CD14-positive monocyte (primary cell): ENCODE measurements around the gene SLC43A2. TPM values are rescaled to one million over a fixed set of nuclear protein-coding genes. Genes with fewer than 3 reads are reported as not detected.

Experiments used
- DNase-seq, 3 donors: peaks; one replicate each; pipeline ENCODE4 v3.0.0-alpha.2; 2011 to 2022
- H2AFZ ChIP-seq: 2 replicates; pipeline ENCODE4 v1.6.0; 2012; ENCODE audit warnings: mild to moderate bottlenecking, low read depth, low read length, inconsistent platforms; ENCODE audit not compliant: insufficient read depth, poor library complexity, severe bottlenecking
- H3K27ac ChIP-seq, 2 donors: 1 replicate in 1 of 2; 2 replicates in 1 of 2; pipeline ENCODE4 v1.5.1; 2012 to 2013; ENCODE audit warnings: low read length in 2 of 2, control low read depth in 1 of 2, inconsistent platforms in 1 of 2, low read depth in 1 of 2, mild to moderate bottlenecking in 1 of 2
- H3K27me3 ChIP-seq, 2 donors: one replicate each; pipeline versions ENCODE4 v1.6.0 to v1.6.1; 2011 to 2013; ENCODE audit warnings: low read length in 2 of 2; ENCODE audit not compliant: control insufficient read depth in 2 of 2, insufficient read depth in 2 of 2
- H3K36me3 ChIP-seq, 2 donors: replicated peaks in 1 of 2; 1 replicate in 1 of 2; 2 replicates in 1 of 2; pipeline versions ENCODE4 v1.5.1 to v1.6.1; 2012 to 2013; ENCODE audit warnings: low read length in 2 of 2, control low read depth in 1 of 2, inconsistent platforms in 1 of 2, mild to moderate bottlenecking in 1 of 2; ENCODE audit not compliant: insufficient read depth in 2 of 2, control insufficient read depth in 1 of 2
- H3K4me1 ChIP-seq, 2 donors: 1 replicate in 1 of 2; 2 replicates in 1 of 2; pipeline versions ENCODE4 v1.5.1 to v1.6.1; 2012 to 2013; ENCODE audit warnings: low read length in 2 of 2, control low read depth in 1 of 2, inconsistent platforms in 1 of 2, mild to moderate bottlenecking in 1 of 2, moderate library complexity in 1 of 2; ENCODE audit not compliant: insufficient read depth in 2 of 2, control insufficient read depth in 1 of 2
- H3K4me2 ChIP-seq: replicated peaks from 2 replicates; pipeline ENCODE3; 2012; ENCODE audit warnings: low read length, moderate library complexity, mild to moderate bottlenecking; ENCODE audit not compliant: poor library complexity, severe bottlenecking; ENCODE audit errors: extremely low read depth
- H3K4me3 ChIP-seq, 3 experiments: fragments of 200-600 bp in 1 of 3; sonication (generic) in 1 of 3; replicated peaks in 1 of 3; 1 replicate in 2 of 3; 2 replicates in 1 of 3; pipeline ENCODE4 v1.5.1; 2011 to 2013; ENCODE audit warnings: low read length in 3 of 3, mild to moderate bottlenecking in 3 of 3, control low read depth in 2 of 3, low read depth in 2 of 3, inconsistent platforms in 1 of 3, moderate library complexity in 1 of 3
- H3K79me2 ChIP-seq: 2 replicates; pipeline ENCODE4 v1.6.0; 2012; ENCODE audit warnings: mild to moderate bottlenecking, control low read depth, inconsistent platforms, low read length, moderate library complexity; ENCODE audit not compliant: insufficient read depth
- H3K9ac ChIP-seq: 2 replicates; pipeline ENCODE4 v1.6.0; 2017; ENCODE audit warnings: low read length, mild to moderate bottlenecking; ENCODE audit not compliant: insufficient read depth, poor library complexity, severe bottlenecking
- H3K9me3 ChIP-seq, 2 donors: replicated peaks in 1 of 2; 1 replicate in 1 of 2; 2 replicates in 1 of 2; pipeline versions ENCODE4 v1.5.1 to v1.6.1; 2012 to 2013; ENCODE audit warnings: low read length in 2 of 2, control low read depth in 1 of 2; ENCODE audit not compliant: control insufficient read depth in 1 of 2, insufficient read depth in 1 of 2
- H4K20me1 ChIP-seq: 2 replicates; pipeline ENCODE4 v1.6.0; 2012; ENCODE audit warnings: mild to moderate bottlenecking, low read length, control low read depth, moderate library complexity; ENCODE audit not compliant: insufficient read depth
- H3K27ac Mint-ChIP-seq, 7 donors: one replicate each; pipeline ENCODE4 v1.8.0; 2020; ENCODE audit warnings: mild to moderate bottlenecking in 7 of 7, mixed read lengths in 7 of 7, moderate library complexity in 6 of 7, inconsistent platforms in 2 of 7
- H3K27me3 Mint-ChIP-seq, 3 donors: one replicate each; pipeline ENCODE4 v1.8.0; 2021 to 2022; ENCODE audit warnings: low read depth in 3 of 3, mild to moderate bottlenecking in 3 of 3, mixed read lengths in 3 of 3, moderate library complexity in 3 of 3, inconsistent platforms in 1 of 3
- H3K36me3 Mint-ChIP-seq, 2 donors: one replicate each; pipeline ENCODE4 v1.8.0; 2020; ENCODE audit warnings: mixed read lengths in 2 of 2, inconsistent platforms in 1 of 2, mild to moderate bottlenecking in 1 of 2
- H3K4me1 Mint-ChIP-seq: one replicate; pipeline ENCODE4 v1.8.0; 2020; ENCODE audit warnings: mild to moderate bottlenecking, mixed read lengths
- H3K4me3 Mint-ChIP-seq, 2 donors: one replicate each; pipeline ENCODE4 v1.8.0; 2020; ENCODE audit warnings: mild to moderate bottlenecking in 2 of 2, mixed read lengths in 2 of 2, moderate library complexity in 1 of 2
- H3K9me3 Mint-ChIP-seq, 7 donors: one replicate each; pipeline ENCODE4 v1.8.0; 2020 to 2022; ENCODE audit warnings: mixed read lengths in 7 of 7, mild to moderate bottlenecking in 6 of 7, moderate library complexity in 6 of 7, inconsistent platforms in 2 of 7
- WGBS: methylation state at CpG from one replicate; pipeline ENCODE4 v1.1.5; 2013; ENCODE audit warnings: missing lambda C conversion rate; ENCODE audit not compliant: insufficient coverage; 5-methylcytosine and 5-hydroxymethylcytosine counted together
- intact Hi-C, 2 donors: fragments of 100-400 bp; cut with micrococcal nuclease; formaldehyde crosslinking; loops; one replicate each; pipeline versions ENCODE4 v1.15.0 to v1.15.1; 2023
- polyA plus RNA-seq, 3 donors: library from polyadenylated mRNA; depleted of rRNA in 1 of 3; unstranded in 2 of 3; stranded (reverse) in 1 of 3; fragments of 300-500 nt in 2 of 3; fragments of >200 nt in 1 of 3; fragmentation: Illumina TruSeq in 2 of 3; gene quantifications; 1 replicate in 2 of 3; 2 replicates in 1 of 3; pipeline ENCODE4 v1.2.3, GENCODE V29; 2012 to 2021
- TF ChIP-seq, protein P1 (sequence below): fragments of 200-600 bp; IDR thresholded peaks from one replicate; pipeline ENCODE4 v1.8.0; 2022; ENCODE audit warnings: antibody characterized with exemption, mild to moderate bottlenecking

The SLC43A2 gene
- polyA plus RNA-seq, 3 donors, result 115 to 151 (median 117) TPM

DNA sequence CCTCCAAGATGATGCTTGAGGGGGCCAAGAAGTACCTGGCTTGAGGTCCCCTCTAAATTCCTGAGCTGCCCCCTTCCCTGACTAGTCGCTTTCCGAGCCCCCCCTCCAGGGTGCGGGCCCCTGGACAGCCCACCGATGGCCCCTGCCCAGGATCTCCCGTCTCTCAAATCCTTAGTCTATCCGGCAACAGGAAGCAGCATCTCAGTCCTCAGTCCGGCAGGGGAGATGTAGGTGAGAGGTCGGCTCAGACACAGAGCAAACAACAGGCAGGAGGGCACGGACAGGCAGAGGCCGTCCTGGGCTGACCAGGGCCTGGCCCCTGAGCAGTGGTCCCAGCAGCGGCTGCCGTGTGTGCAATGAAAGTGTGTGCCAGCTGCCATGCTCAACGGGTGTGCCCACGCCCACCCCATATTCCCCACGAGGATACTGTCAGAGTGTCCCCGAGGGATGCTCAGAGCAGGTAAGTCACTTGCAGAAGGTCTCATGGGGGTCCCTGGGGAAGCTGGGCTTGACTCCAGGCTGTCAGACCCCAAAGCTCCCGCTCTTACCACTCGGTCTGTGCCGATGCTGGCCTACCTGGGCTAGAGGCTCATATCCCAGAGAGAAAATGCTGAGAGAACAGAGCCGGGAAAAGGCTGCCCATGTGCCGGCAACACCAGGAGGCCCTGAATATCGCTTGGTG lies 7.2 kb downstream of the SLC43A2 start:
- no peaks in the 10 kb centered on the region for H3K9me3 ChIP-seq
- Mint-ChIP-seq H3K36me3 (peaks cover 92 to 99% of the 10 kb centered on the region in 2 donors), H3K4me3 (no peak overlapping the region), H3K27me3 (peaks cover 0 to 7% (median 0%) of the 10 kb centered on the region in 3 donors), H3K27ac (no peak overlapping the region), H3K4me1 (peaks cover 49% of the 10 kb centered on the region), H3K9me3 (peaks cover 0 to 2% (median 0%) of the 10 kb centered on the region in 7 donors)
- no peak overlapping the region for H3K9ac ChIP-seq
- peaks cover 39 to 53% of the 10 kb centered on the region in 2 donors for H3K4me1 ChIP-seq
- intact Hi-C loops, result no loop called here
- no peak overlapping the region for H3K4me2 ChIP-seq
- no peaks in the 10 kb centered on the region for H3K27me3 ChIP-seq
- no peak overlapping the region for H2AFZ ChIP-seq
- 97% methylated on average over 19 of the region's 22 CpGs for WGBS
- H3K4me3 ChIP-seq, result no peak overlapping the region
- H3K27ac ChIP-seq, result no peak overlapping the region
- peaks cover 67 to 90% of the 10 kb centered on the region in 2 donors for H3K36me3 ChIP-seq
- DNase-seq, result peak in 1 of 3 donors; percentile 1
- H4K20me1 ChIP-seq, result peaks cover 96% of the 10 kb centered on the region
- TF ChIP-seq, protein P1, sequence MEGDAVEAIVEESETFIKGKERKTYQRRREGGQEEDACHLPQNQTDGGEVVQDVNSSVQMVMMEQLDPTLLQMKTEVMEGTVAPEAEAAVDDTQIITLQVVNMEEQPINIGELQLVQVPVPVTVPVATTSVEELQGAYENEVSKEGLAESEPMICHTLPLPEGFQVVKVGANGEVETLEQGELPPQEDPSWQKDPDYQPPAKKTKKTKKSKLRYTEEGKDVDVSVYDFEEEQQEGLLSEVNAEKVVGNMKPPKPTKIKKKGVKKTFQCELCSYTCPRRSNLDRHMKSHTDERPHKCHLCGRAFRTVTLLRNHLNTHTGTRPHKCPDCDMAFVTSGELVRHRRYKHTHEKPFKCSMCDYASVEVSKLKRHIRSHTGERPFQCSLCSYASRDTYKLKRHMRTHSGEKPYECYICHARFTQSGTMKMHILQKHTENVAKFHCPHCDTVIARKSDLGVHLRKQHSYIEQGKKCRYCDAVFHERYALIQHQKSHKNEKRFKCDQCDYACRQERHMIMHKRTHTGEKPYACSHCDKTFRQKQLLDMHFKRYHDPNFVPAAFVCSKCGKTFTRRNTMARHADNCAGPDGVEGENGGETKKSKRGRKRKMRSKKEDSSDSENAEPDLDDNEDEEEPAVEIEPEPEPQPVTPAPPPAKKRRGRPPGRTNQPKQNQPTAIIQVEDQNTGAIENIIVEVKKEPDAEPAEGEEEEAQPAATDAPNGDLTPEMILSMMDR, result no peak
- peaks cover 52% of the 10 kb centered on the region for H3K79me2 ChIP-seq

DNA sequence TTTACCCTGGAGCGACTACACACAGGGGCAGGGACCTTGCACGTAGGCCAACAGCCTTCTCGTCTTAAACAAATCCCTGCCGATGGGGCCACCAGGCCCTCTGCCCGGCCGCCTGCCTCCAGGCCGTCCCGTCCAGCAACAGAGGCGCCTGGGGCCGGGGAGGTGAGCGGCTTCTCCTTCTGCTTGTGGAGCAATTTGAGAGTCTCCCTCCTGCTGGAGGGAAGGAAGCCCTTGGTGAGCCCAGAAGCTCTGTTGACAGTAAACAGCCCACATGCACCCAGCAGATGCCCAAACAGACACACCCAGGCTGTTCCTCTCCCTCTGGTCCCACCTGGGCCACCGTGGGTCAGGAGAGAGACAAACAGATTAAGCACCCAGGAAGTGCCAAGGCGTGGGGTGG lies 8.1 kb downstream of the SLC43A2 start:
- peaks cover 89 to 97% of the 10 kb centered on the region in 2 donors for H3K36me3 Mint-ChIP-seq
- DNase-seq, result no peak
- peaks cover 72 to 92% of the 10 kb centered on the region in 2 donors for H3K36me3 ChIP-seq
- no peak overlapping the region for H3K27ac ChIP-seq
- H2AFZ ChIP-seq, result no peak overlapping the region
- peaks cover 43% of the 10 kb centered on the region for H3K79me2 ChIP-seq
- no peaks in the 10 kb centered on the region for H3K9me3 ChIP-seq
- H3K9me3 Mint-ChIP-seq, result peaks cover 0 to 2% (median 0%) of the 10 kb centered on the region in 7 donors
- no peak overlapping the region for H3K4me3 Mint-ChIP-seq
- 89% methylated on average over 4 of the region's 13 CpGs for WGBS
- peaks cover 42% of the 10 kb centered on the region for H3K4me1 Mint-ChIP-seq
- peaks cover 91% of the 10 kb centered on the region for H4K20me1 ChIP-seq
- TF ChIP-seq, protein P1, result no peak
- no peaks in the 10 kb centered on the region for H3K27me3 ChIP-seq
- no peak overlapping the region for H3K9ac ChIP-seq
- peaks cover 29 to 44% of the 10 kb centered on the region in 2 donors for H3K4me1 ChIP-seq
- H3K4me3 ChIP-seq, result no peak overlapping the region
- no peak overlapping the region for H3K4me2 ChIP-seq
- peaks cover 0 to 4% (median 0%) of the 10 kb centered on the region in 3 donors for H3K27me3 Mint-ChIP-seq
- intact Hi-C loops, result no loop called here
- H3K27ac Mint-ChIP-seq, result peak overlapping the region in 1 of 7 donors; percentile 57
